RWPE1 (cell line): ENCODE measurements around the gene CHRND.

ENCODE experiments used
- CTCF ChIA-PET: fragments of 350-600 bp; sonication (Branson Sonifier 250); formaldehyde crosslinking; extraction: SDS; loops from one replicate; lab custom pipeline; 2021; lab: Yijun Ruan, JAX
- POLR2A ChIA-PET: fragments of 400-600 bp; formaldehyde crosslinking; extraction: SDS; loops from one replicate; lab custom pipeline; 2020; ENCODE audit warnings: antibody characterized with exemption; ENCODE audit not compliant: low non-redundant PET; lab: Yijun Ruan, JAX
- DNase-seq: peaks from one replicate; pipeline ENCODE4 v3.0.0; 2012; ENCODE audit warnings: low spot score
- H3K27ac ChIP-seq: fragments of 450-650 bp; 2 replicates; pipeline ENCODE4 v1.5.1; 2017
- CTCF ChIP-seq: fragments of 450-650 bp; conservative IDR thresholded peaks from 2 replicates; pipeline ENCODE4 v1.5.1; 2017; ENCODE audit warnings: low read depth, mild to moderate bottlenecking

Gene CHRND

DNA sequence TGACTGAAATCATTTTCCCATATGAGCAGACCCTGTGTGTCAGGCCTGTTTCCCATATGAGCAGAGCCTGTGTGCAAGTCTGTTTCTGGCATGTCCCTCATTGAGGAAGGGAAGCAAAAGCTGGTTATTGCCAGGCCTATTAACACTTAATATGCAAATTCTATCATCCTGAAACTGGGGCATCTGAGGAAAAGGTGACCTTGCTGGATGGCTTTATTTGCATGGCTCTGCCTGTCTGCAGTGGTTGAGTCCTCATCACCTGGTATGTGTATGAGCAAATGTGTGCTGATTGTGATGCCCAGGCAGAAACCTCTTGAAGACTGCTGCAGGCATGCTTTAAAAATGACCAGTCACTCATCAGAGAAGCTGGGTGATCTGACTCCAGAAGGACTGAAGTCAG is 55.8 kb downstream of the CHRND start:
- TF ChIP-seq CTCF: no peak
- DNase-seq: no peak
- ChIA-PET CTCF (interaction anchor here (0.6 kb wide), 1 partner anchor 1725 kb away, joined by 3 read pairs; no protein-coding TSS in a partner anchor), POLR2A (no interaction called here)
- no peak overlapping the region for H3K27ac ChIP-seq

- no peak for TF ChIP-seq CTCF
- no peak overlapping the region for H3K27ac ChIP-seq
- POLR2A ChIA-PET: no interaction called here
- DNase-seq: no peak
- CTCF ChIA-PET: no interaction called here
Measured at GRCh38 chr2:232584238-232584637, 58.3 kb downstream of the CHRND start.
